H1 (cell line): ENCODE data around the gene JPH3. TPM values are rescaled to one million over a fixed set of nuclear protein-coding genes. Genes with fewer than 3 reads are reported as not detected.

Source experiments
- ATF2 ChIP-seq: IDR thresholded peaks from 2 replicates; pipeline ENCODE4 v1.6.1; 2012; ENCODE audit warnings: low read length, inconsistent platforms
- BACH1 ChIP-seq: IDR thresholded peaks from 2 replicates; pipeline ENCODE4 v1.6.1; 2012; ENCODE audit warnings: low read length, improper control_type of control experiment
- CTBP2 ChIP-seq: IDR thresholded peaks from 2 replicates; pipeline ENCODE4 v1.7.0; 2011; ENCODE audit warnings: borderline replicate concordance, mild to moderate bottlenecking, moderate library complexity, mixed read lengths, low read length; ENCODE audit not compliant: insufficient read depth, insufficient read length
- MAFK ChIP-seq: IDR thresholded peaks from 2 replicates; pipeline ENCODE4 v1.6.1; 2012; ENCODE audit warnings: low read depth, mild to moderate bottlenecking, improper control_type of control experiment, low read length
- POU5F1 ChIP-seq: IDR thresholded peaks from 2 replicates; pipeline ENCODE4 v1.6.1; 2011; ENCODE audit warnings: low read depth, mild to moderate bottlenecking, low read length, moderate library complexity
- RAD21 ChIP-seq, 2 experiments: IDR thresholded peaks in 1 of 2; conservative IDR thresholded peaks in 1 of 2; 2 replicates each; pipeline ENCODE4 v1.6.1; 2011; ENCODE audit warnings: low read depth in 2 of 2, low read length in 2 of 2, improper control_type of control experiment in 1 of 2, inconsistent platforms in 1 of 2, mild to moderate bottlenecking in 1 of 2, moderate library complexity in 1 of 2
- TAF1 ChIP-seq: IDR thresholded peaks from 2 replicates; pipeline ENCODE4 v1.6.1; 2011; ENCODE audit warnings: mild to moderate bottlenecking, low read depth, low read length
- TBP ChIP-seq: IDR thresholded peaks from 2 replicates; pipeline ENCODE4 v1.6.1; 2011; ENCODE audit warnings: low read depth, low read length, improper control_type of control experiment
- polyA plus RNA-seq, 7 experiments: library from polyadenylated mRNA; depleted of rRNA in 3 of 7; stranded (reverse) in 5 of 7; unstranded in 2 of 7; fragments of >200 nt in 5 of 7; fragments of 200-250 nt in 2 of 7; gene quantifications; 1 replicate in 5 of 7; 2 replicates in 1 of 7; 4 replicates in 1 of 7; pipeline versions ENCODE4 v1.2.1 to v1.2.3, GENCODE V29; 2011 to 2013; ENCODE audit warnings: missing spikeins in 2 of 7, mixed read lengths in 2 of 7
- total RNA-seq: library from RNA; stranded (reverse); fragmentation: NEBNext Ultra II Directional; extraction: Animal tissue kit (Norgen Biotek cat#: 25700); gene quantifications from 2 replicates; pipeline ENCODE4 v1.2.1, GENCODE V29; 2021
- TF ChIP-seq, protein P1 (sequence below): fragments of 300-600 bp; sonication (generic); IDR thresholded peaks from 2 replicates; pipeline ENCODE4 v1.7.1; 2012; ENCODE audit warnings: low read length, moderate library complexity, mild to moderate bottlenecking, inconsistent platforms; ENCODE audit not compliant: insufficient replicate concordance

JPH3 gene
- total and polyA plus RNA-seq, 2 of the 8 experiments (the other 6 are each of a cell fraction or from before 2014, with no cell fraction given) = 10.3 to 28.3 TPM

DNA sequence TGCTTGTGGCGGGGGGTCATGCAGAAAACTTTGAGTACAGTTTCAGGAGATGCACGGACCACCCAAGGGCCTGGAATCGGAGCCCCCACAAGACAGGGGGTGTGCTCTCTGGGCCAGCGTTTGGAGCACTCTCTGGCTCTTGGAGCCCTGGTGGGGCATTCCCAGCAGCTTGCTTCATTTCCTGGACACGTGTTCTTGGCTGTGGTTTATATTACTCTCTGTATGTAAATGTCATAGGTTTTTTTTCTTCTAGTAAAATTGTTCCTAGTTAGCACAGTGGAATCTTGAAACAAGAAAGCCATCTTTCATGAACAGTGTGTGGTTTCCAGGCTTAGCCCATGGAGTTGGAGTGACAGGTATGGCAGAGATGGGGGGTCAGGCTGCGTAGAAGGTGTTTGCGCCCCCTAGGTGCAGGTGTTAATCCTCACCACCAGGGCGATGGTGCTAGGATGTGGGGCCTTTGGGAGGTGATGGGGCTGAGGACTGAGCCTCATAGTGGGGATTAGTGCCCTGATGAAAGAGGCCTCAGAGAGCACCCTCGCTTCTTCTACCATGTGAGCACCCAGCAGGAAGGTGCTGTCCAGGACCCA lies 79.8 kb downstream of the JPH3 start (continued):
- TF ChIP-seq, protein P1, sequence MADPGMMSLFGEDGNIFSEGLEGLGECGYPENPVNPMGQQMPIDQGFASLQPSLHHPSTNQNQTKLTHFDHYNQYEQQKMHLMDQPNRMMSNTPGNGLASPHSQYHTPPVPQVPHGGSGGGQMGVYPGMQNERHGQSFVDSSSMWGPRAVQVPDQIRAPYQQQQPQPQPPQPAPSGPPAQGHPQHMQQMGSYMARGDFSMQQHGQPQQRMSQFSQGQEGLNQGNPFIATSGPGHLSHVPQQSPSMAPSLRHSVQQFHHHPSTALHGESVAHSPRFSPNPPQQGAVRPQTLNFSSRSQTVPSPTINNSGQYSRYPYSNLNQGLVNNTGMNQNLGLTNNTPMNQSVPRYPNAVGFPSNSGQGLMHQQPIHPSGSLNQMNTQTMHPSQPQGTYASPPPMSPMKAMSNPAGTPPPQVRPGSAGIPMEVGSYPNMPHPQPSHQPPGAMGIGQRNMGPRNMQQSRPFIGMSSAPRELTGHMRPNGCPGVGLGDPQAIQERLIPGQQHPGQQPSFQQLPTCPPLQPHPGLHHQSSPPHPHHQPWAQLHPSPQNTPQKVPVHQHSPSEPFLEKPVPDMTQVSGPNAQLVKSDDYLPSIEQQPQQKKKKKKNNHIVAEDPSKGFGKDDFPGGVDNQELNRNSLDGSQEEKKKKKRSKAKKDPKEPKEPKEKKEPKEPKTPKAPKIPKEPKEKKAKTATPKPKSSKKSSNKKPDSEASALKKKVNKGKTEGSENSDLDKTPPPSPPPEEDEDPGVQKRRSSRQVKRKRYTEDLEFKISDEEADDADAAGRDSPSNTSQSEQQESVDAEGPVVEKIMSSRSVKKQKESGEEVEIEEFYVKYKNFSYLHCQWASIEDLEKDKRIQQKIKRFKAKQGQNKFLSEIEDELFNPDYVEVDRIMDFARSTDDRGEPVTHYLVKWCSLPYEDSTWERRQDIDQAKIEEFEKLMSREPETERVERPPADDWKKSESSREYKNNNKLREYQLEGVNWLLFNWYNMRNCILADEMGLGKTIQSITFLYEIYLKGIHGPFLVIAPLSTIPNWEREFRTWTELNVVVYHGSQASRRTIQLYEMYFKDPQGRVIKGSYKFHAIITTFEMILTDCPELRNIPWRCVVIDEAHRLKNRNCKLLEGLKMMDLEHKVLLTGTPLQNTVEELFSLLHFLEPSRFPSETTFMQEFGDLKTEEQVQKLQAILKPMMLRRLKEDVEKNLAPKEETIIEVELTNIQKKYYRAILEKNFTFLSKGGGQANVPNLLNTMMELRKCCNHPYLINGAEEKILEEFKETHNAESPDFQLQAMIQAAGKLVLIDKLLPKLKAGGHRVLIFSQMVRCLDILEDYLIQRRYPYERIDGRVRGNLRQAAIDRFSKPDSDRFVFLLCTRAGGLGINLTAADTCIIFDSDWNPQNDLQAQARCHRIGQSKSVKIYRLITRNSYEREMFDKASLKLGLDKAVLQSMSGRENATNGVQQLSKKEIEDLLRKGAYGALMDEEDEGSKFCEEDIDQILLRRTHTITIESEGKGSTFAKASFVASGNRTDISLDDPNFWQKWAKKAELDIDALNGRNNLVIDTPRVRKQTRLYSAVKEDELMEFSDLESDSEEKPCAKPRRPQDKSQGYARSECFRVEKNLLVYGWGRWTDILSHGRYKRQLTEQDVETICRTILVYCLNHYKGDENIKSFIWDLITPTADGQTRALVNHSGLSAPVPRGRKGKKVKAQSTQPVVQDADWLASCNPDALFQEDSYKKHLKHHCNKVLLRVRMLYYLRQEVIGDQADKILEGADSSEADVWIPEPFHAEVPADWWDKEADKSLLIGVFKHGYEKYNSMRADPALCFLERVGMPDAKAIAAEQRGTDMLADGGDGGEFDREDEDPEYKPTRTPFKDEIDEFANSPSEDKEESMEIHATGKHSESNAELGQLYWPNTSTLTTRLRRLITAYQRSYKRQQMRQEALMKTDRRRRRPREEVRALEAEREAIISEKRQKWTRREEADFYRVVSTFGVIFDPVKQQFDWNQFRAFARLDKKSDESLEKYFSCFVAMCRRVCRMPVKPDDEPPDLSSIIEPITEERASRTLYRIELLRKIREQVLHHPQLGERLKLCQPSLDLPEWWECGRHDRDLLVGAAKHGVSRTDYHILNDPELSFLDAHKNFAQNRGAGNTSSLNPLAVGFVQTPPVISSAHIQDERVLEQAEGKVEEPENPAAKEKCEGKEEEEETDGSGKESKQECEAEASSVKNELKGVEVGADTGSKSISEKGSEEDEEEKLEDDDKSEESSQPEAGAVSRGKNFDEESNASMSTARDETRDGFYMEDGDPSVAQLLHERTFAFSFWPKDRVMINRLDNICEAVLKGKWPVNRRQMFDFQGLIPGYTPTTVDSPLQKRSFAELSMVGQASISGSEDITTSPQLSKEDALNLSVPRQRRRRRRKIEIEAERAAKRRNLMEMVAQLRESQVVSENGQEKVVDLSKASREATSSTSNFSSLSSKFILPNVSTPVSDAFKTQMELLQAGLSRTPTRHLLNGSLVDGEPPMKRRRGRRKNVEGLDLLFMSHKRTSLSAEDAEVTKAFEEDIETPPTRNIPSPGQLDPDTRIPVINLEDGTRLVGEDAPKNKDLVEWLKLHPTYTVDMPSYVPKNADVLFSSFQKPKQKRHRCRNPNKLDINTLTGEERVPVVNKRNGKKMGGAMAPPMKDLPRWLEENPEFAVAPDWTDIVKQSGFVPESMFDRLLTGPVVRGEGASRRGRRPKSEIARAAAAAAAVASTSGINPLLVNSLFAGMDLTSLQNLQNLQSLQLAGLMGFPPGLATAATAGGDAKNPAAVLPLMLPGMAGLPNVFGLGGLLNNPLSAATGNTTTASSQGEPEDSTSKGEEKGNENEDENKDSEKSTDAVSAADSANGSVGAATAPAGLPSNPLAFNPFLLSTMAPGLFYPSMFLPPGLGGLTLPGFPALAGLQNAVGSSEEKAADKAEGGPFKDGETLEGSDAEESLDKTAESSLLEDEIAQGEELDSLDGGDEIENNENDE = no peak
- TF ChIP-seq TAF1 (no peak), MAFK (no peak), RAD21 (IDR thresholded peaks at IDR 0.05 in 1 of 2, conservative IDR thresholded peaks at IDR 0.05 in 1 of 2; ENCODE audit: low read depth in 2 of 2, low read length in 2 of 2) (peak; percentile 51 to 58), CTBP2 (no peak), BACH1 (no peak), ATF2 (no peak), TBP (no peak), POU5F1 (no peak)
